ENCODE measurements around the gene TFEB.

The TFEB gene

GRCh38 chr6:41687501-41688175 lies 47.8 kb downstream of the TFEB start:
- no peak for FAIRE-seq

- no peak for FAIRE-seq
These were observed 49.6 kb downstream of the TFEB start for GRCh38 chr6:41685641-41686380.

- no peak for FAIRE-seq
These were observed 50.9 kb downstream of the TFEB start for GRCh38 chr6:41684311-41685180.

GRCh38 chr6:41683523-41684310 lies 51.7 kb downstream of the TFEB start:
- no peak for FAIRE-seq

- FAIRE-seq, result no peak
These were observed 52.2 kb downstream of the TFEB start for GRCh38 chr6:41683273-41683522.

- FAIRE-seq, result no peak
These were observed 52.7 kb downstream of the TFEB start for GRCh38 chr6:41682497-41683272.

- no peak for FAIRE-seq
These were observed 53.3 kb downstream of the TFEB start for GRCh38 chr6:41682056-41682477.

GRCh38 chr6:41680182-41680965 lies 55.0 kb downstream of the TFEB start:
- FAIRE-seq, result no peak

GRCh38 chr6:41679696-41680095 lies 55.7 kb downstream of the TFEB start:
- no peak for FAIRE-seq

- no peak for FAIRE-seq
These were observed 56.8 kb downstream of the TFEB start for GRCh38 chr6:41678511-41679084.

GRCh38 chr6:41677124-41677921 lies 58.1 kb downstream of the TFEB start:
- no peak for FAIRE-seq

GRCh38 chr6:41676431-41676830 lies 59.0 kb downstream of the TFEB start:
- FAIRE-seq, result no peak

- FAIRE-seq, result no peak
These were observed 59.4 kb downstream of the TFEB start for GRCh38 chr6:41675992-41676391.

- FAIRE-seq, result no peak
These were observed 60.1 kb downstream of the TFEB start for GRCh38 chr6:41675176-41675775.

- FAIRE-seq, result no peak
These were observed 61.0 kb downstream of the TFEB start for GRCh38 chr6:41674231-41675000.

- FAIRE-seq, result no peak
These were observed 61.8 kb downstream of the TFEB start for GRCh38 chr6:41673704-41674000.

- FAIRE-seq, result no peak
These were observed 62.3 kb downstream of the TFEB start for GRCh38 chr6:41672816-41673703.

GRCh38 chr6:41672016-41672415 lies 63.4 kb downstream of the TFEB start:
- FAIRE-seq, result no peak

Data from colon (tissue), 2 donors.